H54 (cell line): ENCODE results near the gene KIF21B.

Source experiments
- DNase-seq: peaks from one replicate; pipeline ENCODE4 v3.0.0; 2011; ENCODE audit warnings: low spot score, mixed read lengths; ENCODE audit not compliant: insufficient read length
- FAIRE-seq: peaks from 3 replicates; lab custom pipeline; 2011; peaks lifted over from hg19 to GRCh38; lab: Jason Lieb, UNC
- POLR2A ChIP-seq: IDR thresholded peaks from 2 replicates; pipeline ENCODE4 v1.6.1; 2011; ENCODE audit warnings: low read depth, mild to moderate bottlenecking, low read length

KIF21B gene

DNA sequence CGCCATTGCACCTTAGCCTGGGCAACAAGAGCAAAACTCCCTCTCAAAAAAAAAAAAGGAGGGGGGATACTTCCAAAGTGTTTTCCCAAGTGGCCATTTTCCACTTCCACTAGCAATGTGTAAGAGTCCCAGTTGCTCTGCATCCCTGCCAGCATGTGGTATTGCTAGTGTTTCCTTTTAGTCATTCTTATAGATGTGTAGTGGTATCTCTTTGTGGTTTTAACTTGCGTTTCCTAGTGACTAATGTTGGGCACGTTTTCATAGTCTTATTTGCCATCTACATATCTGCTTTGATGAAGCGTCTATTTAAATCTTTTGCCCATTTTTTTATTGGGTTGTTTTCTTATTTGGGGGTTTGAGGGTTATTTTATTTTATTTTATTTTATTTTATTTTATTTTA is 97.7 kb downstream of the KIF21B start:
- FAIRE-seq (no peak), DNase-seq (peak; percentile 25)
- no peak for TF ChIP-seq POLR2A

DNA sequence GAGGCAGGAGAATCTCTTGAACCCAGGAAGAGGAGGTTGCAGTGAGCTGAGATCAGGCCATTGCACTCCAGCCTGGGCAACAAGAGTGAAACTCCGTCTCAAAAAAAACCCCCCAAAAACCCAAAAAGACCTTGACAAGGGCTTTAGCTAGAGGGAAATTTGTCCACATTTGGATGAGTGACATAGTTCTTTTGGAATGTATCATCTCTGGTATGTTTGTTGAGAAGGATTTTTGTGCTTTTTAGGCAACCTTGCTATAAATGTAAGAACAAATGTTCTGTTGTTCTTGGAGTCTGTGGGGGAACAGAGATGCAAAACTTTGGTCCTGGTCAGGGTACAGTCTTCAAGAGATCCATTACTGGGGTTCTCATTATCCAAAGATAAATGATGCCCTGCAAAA is 99.9 kb downstream of the KIF21B start:
- TF ChIP-seq POLR2A = no peak
- no peak for FAIRE-seq
- no peak for DNase-seq

DNA sequence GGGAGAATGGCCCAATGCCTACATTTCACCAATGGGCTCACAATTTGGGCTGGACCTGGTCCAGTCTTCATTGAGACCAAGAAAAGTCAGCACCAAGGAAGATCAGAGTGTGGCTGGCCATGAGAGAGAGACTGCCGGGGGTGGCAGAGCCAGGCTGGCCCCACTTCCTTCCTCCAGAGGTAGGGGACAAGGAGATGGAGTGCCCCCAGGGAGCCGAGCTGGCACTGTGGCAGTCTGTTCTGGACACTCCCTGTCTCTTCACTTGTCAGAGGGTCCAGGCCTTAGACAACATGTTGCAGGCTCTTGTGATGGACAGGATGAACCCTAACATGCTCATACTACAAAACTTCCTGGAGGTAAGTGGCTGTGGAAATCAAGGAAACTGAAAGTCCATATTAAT is 101.1 kb downstream of the KIF21B start:
- DNase-seq (no peak), FAIRE-seq (no peak)
- TF ChIP-seq POLR2A = no peak

DNA sequence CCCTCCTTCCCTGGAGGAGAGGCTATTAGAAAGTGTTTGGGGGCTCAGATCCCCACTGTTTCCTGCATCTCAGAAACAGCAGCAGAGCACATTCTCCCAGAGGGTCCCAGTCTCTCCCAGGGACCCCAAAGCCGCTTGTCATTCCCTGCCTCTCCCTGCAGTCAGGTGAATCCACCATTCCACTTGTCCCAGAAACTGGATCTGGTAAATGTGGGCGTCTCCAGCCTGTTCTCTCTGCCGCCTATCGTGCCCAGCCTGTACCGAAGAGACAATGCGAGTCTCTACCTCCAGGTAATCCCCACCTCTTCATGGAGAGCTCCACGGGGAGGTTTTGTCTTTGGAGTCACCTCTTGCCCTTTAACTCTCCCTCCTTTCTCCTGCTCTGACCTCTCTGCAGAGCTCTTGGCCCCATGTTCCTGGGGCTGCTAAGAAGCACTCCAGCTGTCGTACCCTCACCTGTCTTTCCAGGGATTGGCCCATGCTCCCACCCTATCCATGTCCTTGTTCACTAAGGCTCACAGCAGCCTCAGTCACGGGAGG is 101.9 kb downstream of the KIF21B start:
- FAIRE-seq (no peak), DNase-seq (no peak)
- no peak for TF ChIP-seq POLR2A
